ENCODE measurements around the gene SCARF2.

- TF ChIP-seq, protein P1, sequence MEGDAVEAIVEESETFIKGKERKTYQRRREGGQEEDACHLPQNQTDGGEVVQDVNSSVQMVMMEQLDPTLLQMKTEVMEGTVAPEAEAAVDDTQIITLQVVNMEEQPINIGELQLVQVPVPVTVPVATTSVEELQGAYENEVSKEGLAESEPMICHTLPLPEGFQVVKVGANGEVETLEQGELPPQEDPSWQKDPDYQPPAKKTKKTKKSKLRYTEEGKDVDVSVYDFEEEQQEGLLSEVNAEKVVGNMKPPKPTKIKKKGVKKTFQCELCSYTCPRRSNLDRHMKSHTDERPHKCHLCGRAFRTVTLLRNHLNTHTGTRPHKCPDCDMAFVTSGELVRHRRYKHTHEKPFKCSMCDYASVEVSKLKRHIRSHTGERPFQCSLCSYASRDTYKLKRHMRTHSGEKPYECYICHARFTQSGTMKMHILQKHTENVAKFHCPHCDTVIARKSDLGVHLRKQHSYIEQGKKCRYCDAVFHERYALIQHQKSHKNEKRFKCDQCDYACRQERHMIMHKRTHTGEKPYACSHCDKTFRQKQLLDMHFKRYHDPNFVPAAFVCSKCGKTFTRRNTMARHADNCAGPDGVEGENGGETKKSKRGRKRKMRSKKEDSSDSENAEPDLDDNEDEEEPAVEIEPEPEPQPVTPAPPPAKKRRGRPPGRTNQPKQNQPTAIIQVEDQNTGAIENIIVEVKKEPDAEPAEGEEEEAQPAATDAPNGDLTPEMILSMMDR (conservative IDR thresholded peaks at IDR 0.05 in 1 of 2, IDR thresholded peaks at IDR 0.05 in 1 of 2; ENCODE audit: extremely low read depth in 1 of 2, insufficient read depth in 1 of 2, low read depth in 1 of 2, low read length in 2 of 2), result no peak
- TF ChIP-seq EZH2 (IDR thresholded peaks at IDR 0.05; ENCODE audit: borderline replicate concordance, low read length), result no peak
Observed at GRCh38 chr22:20406686-20407408, 30.8 kb downstream of the SCARF2 start.
